ENCODE measurements around the gene BMAL1.

- TF ChIP-seq CTCF (conservative IDR thresholded peaks at IDR 0.05 in 1 of 2, IDR thresholded peaks at IDR 0.05 in 1 of 2; ENCODE audit: low read depth in 1 of 2, low read length in 2 of 2) (no peak), EZH2 (IDR thresholded peaks at IDR 0.05; ENCODE audit: low read length, missing control alignments) (no peak)
Observed at GRCh38 chr11:13433437-13433836, 155.8 kb downstream of the BMAL1 start.

All from fibroblast of lung (primary cell).